GM18867 (cell line): ENCODE measurements around the gene NFIC.

ENCODE experiments used
- ATAC-seq: cut with Tn5 transposase; IDR thresholded peaks from one replicate; pipeline ENCODE4 v1.9.1; 2021; ENCODE audit warnings: mild to moderate bottlenecking, moderate library complexity; ENCODE audit not compliant: unreplicated experiment

NFIC gene

DNA sequence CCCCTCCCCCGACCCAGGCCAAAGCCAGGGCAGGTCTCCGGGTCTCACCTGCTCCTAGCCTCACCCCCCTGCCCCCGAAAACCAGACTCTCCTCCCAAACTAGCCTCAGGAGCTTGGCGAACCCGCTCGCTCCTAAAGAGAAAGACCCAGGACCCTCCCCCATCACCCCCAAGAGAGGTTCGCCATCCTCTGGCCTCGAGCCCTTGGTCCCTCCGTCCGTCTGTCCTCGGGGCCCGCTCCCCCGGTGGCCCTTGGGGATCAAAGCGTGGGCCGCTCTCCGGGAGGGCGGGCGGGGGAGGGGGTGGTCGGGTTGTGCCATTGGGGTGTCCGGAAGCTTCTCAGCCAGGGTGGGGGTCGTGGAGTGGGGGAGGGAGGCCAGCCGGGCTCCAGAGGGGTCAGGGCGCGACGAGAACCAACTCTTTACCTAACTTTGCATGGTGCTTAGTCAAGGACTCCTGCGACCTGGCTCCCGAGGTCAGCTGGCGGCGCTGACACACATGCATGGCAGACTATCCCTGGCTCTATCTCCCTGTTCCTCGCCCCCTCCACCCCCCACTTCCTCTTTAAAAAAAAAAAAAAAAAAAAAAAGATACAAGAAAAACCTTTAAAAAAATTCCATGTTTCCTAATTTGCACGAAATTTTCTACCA, 98.3 kb downstream of the NFIC start:
- no peak for ATAC-seq

DNA sequence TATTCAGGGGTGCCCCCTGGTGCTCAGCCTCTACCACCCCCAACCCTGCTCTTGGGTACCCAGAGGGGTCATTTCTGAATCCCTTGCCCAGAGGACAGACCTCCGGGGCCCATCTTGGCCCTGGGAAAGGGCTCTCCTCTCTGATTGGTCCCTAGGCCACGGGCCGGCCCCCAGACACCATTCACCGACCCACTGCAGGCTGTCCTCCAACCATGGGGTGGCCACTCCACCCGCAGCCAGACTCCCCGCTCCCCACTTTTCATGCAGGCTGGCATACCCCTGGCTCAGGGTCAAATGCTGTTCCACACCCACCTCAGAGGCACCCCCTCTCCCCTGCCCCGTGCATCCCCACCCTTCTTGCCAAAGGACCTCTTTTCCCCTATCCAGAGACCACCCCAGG, 99.2 kb downstream of the NFIC start:
- no peak for ATAC-seq

- ATAC-seq = no peak
Measured at GRCh38 chr19:3466635-3467034, 100.3 kb downstream of the NFIC start.

DNA sequence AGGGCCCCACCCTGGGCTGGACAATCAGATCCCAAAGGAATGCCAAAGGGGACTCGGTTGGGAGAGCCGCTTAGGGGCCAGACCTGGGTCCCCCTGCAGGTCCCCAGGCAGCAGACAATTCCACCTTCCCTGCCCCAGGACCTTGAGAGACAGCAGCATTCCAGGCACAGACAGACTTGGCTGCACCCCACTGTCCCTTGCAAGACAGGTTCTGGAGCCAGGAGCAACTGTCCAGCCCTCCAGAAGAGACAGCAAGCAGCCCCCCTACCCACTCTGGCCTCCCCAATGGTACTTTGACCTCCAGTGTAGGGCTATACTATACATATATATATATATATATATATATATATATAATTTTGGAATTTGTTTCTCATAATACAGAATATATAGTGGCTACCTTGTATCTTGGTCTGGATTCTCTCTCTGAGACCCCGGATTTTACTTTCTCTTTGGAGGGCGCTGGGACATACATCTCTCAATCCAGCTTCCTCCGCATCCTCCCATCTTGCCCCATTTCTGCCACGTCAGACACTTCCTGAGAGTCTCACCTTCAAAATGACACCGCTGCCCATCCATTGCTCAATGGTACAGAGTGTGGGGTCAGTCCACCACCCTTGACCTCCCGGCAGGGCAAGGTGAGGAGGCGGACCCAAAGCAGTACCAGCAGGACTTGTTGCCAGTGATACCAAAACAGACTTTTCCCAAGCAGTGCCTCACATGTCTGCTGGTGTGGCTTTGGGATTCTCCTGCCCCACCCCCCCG, 101.2 kb downstream of the NFIC start:
- ATAC-seq = no peak

DNA sequence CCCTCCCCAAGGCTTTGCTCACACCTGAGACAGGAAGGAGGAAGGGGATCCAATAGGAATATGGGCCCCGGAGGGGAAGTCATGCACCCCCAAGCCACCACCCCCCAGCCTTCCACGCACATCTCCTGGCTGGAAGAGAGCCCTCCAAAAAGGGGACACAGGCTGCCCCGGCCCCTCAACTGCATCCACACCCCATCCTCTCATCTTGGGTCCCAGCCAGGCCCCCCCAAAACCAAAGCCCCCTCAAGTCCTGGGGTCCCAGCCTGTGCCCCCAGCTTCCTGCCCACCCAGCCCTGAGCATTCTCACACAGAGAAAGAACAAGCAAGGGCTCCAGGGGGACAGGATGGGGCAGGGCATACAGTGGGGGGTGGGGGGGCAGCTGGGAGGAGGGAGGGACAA, 101.8 kb downstream of the NFIC start:
- ATAC-seq = no peak

DNA sequence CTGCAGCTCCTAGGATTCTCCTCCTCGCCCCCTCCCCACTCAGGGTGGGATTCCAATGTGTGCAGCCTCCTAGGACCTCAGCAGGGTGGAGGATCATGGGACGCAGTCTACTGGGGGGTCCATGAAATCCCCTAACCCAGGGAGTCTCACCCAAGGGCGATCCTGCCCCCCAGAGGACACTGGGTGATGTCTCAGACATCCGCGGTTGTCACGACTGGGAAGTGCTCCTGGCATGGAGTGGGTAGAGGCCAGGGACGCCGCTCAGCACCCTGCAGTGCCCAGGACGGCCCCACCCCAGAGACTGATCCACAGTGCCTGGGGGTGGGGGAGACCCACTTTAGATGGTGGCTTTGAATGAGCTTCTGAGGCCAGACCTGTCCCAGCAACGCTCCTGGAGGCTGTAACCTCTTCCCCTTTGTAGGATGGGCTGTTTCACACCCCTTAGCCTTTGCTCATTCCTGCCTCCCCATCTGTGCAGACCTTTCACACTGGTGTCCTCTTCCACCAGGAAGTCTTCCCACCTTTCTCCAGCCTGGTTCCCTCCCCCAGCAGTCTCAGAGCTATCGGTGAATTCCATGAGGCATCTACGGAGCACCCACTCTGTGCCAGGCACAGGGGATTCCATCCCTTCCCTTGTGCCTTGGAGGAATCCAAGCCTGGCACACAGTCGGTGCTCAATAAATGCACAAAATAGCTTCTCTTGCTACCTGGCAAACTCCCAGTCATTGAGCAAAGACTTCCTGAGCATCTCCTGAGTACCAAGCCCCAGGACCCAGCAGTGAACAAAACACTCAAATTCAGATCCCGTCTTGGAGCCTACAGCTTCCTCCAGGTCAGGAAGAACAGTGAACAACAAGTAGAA, 103.5 kb downstream of the NFIC start:
- ATAC-seq = no peak

DNA sequence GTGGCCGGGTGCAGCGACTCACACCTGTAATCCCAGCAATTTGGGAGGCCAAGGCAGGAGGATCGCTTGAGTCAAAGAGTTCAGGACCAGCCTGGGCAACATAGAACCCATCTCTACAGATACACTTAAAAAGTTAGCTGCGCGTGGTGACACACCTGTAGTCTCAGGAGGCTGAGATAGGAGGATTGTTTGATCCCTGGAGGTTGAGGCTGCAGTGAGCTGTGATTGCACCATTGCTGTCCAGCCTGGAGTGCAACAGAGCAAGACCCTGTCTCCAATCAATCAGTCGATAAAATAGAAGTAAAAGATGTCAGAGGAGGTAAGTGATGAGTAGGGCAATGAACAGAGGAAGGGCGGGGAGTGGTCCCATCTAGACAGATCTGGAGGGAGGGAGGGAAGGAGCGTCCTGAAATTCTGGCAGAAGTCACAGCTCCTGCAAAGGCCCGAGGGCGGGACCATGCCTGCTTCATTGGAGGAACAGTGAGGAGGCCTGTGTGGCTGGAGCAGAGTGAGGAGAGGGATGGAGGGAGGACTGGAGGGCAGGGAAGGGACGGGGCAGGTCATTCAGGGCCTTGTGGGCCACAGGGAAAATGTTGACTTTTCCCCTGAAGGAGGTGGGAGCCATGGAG, 104.2 kb downstream of the NFIC start:
- no peak for ATAC-seq

DNA sequence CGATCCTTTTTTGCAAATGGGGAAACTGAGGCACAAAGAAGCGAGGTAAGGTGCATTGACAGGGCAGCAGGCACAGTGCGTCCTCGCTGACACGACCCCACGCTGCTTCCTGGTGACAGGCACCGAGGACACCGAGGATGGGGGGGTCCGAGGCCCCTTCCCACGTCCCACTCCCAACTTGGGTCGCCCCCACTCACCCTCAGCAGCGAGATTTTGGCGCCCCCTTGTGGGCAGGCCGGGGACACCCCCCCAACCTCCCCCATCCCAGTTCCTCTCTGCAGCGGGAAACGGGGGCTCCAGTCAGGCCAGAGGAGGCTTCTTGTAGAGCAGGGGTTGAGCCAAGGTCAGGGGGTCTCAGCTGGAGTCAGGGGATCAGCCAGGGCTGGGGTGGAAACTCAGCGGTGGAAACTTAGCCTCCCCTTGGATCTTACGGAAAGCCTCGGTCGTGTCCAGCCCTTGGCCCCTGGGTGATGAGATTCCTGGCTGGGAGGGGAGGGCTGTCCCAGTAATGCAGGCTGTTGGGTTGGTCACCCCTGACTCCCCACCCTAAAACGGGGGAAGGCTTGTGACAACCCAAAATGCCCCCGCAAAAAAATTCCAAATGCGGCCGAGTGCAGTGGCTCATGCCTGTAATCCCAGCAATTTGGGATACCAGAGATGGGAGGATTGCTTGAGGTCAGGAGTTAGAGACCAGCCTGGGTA, 105.7 kb downstream of the NFIC start:
- no peak for ATAC-seq

GRCh38 chr19:3474010-3474409, 107.6 kb downstream of the NFIC start:
- no peak for ATAC-seq

DNA sequence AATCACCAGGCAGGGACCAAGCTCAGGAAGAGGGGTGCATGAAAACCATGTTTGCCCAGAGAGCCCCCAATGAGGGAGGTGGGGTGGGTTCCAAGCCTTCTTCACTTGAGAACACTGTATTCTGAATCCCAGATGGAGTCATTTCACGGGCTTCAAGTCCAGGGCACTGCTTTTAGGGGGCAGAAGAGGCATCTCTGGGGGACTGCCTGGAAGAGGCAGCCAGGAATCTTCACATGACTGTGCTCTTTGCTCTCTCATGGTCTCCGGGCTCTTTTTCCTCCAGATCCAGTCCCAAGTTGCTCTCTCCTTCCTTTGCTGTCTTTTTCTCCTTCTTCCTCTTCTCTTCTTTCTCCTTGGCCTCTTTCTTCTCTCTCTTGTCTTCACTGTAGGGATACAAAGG, 108.2 kb downstream of the NFIC start:
- no peak for ATAC-seq

DNA sequence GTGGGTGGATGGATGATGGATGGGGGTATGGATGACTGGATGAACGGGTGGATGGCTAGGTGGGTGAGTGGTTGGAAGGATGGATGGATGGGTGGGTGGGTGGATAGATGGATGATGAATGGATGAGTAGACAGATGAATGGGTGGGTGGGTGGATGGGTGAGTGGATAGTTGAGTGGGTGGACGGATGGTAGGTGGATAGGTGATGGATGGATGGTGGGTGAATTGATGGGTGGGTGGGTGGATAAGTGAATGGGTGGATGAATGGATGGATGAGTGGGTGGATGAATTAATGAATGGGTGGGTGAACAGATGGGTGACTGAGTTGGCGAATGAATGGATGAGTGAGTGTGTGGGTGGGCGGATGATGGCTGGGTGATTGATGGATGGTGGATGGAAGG, 109.1 kb downstream of the NFIC start:
- no peak for ATAC-seq

GRCh38 chr19:3476830-3477229, 110.4 kb downstream of the NFIC start:
- ATAC-seq = no peak

DNA sequence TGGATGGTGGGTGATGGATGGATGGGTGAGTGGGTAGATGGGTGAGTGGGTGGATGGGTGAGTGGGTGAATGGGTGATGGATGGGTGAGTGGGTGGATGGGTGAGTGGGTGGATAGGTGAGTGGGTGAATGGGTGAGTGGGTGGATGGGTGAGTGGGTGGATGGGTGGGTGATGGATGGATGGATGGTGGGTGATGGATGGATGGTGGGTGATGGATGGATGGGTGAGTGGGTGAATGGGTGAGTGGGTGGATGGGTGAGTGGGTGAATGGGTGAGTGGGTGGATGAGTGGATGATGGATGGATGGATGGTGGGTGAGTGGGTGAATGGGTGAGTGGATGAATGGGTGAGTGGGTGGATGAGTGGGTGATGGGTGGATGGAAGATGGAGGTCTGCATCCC, 111.1 kb downstream of the NFIC start:
- ATAC-seq = no peak

GRCh38 chr19:3477951-3478350, 111.6 kb downstream of the NFIC start:
- no peak for ATAC-seq

DNA sequence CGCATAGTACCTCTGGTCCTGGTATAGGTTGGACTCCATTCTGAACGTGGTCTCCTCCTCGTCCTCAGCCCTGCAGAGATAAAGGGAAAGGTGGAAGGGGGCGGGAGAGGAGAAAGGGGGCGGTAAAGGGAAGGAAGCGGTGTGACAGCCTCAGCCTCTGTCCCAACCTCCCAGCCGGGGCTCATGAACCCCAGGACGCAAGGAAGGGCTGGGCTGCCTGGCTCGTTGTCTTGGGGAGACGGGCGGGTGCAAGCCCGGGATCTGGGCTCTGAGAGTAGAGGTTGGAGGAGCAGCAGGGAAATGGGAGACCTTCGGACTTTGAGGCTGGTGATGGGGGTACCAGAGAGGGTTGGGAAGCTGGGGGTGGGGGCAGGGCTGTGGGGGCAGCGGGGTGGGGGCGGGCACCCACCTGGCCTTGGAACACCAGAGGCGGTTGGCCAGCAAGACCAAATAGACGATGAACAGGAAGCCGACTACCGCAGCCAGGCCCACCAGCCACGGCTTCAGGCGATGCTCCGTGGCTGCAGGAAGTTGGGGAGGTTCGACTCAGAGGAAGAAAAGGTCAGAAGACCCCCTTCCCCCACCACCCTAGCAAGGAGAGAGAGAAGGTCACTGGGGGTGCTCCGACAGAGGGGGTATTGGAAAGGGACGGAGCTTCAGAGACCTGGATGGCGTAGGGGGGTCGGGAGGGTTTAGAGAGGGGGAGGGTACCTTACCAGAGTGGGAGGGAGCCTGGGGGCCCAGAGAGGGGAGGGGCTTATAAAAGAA, 112.2 kb downstream of the NFIC start:
- no peak for ATAC-seq

- no peak for ATAC-seq
Measured at GRCh38 chr19:3479177-3479833, 112.9 kb downstream of the NFIC start.

GRCh38 chr19:3479834-3480215, 113.4 kb downstream of the NFIC start:
- no peak for ATAC-seq

GRCh38 chr19:3480383-3481091, 114.2 kb downstream of the NFIC start, which contains the start of gene SMIM24:
Gene SMIM24, minus strand, starts transcription at chr19:3480525. Its CDS starts 62 bp downstream, at chr19:3480463.
- no peak for ATAC-seq
